HepG2 (cell line): ENCODE measurements around the gene MTCH1. TPM values are rescaled to one million over a fixed set of nuclear protein-coding genes. Genes with fewer than 3 reads are reported as not detected.

Experiments
- ATAC-seq: fragments of 200-7000 bp; cut with Tn5 transposase; 3 replicates; pipeline ENCODE4 v1.9.1; 2020; ENCODE audit warnings: mild to moderate bottlenecking, moderate library complexity
- BruUV-seq: library from RNA; stranded (reverse); fragments of 400-500 nt; replicated peaks from 2 replicates; lab custom pipeline; 2021; lab: Mats Ljungman, UMichigan
- CTCF ChIA-PET: fragments of 300-600 bp; formaldehyde crosslinking; extraction: SDS; loops from one replicate; lab custom pipeline; 2021; ENCODE audit warnings: low total read pairs, inconsistent platforms, low intra/inter-chr PET ratio; lab: Yijun Ruan, JAX
- POLR2A ChIA-PET: fragments of 350-600 bp; sonication (Branson Sonifier 250); formaldehyde crosslinking; loops from one replicate; lab custom pipeline; 2020; ENCODE audit warnings: antibody characterized with exemption, inconsistent platforms; lab: Yijun Ruan, JAX
- DNase-seq: peaks from one replicate; pipeline ENCODE4 v3.0.0-alpha.2; 2015; ENCODE audit warnings: low spot score
- FAIRE-seq: peaks from 3 replicates; lab custom pipeline; 2011; peaks lifted over from hg19 to GRCh38; lab: Jason Lieb, UNC
- H2AFZ ChIP-seq: one replicate; pipeline ENCODE4 v1.6.1; 2011; ENCODE audit warnings: low read length, inconsistent platforms
- H3K27ac ChIP-seq: fragments of 300-600 bp; 3 replicates; pipeline ENCODE4 v1.8.0; 2011; ENCODE audit warnings: mixed run types, mild to moderate bottlenecking, mixed read lengths, low read length, inconsistent platforms; ENCODE audit not compliant: insufficient read depth; ENCODE audit errors: extremely low read length
- H3K27me3 ChIP-seq, 2 experiments: fragments of 200-600 bp in 1 of 2; 2 replicates in 1 of 2; 3 replicates in 1 of 2; pipeline versions ENCODE4 v1.6.0 to v1.8.0; 2011; ENCODE audit warnings: low read length in 2 of 2, mild to moderate bottlenecking in 2 of 2, moderate library complexity in 2 of 2, inconsistent platforms in 1 of 2; ENCODE audit not compliant: insufficient read depth in 2 of 2, control insufficient read depth in 1 of 2
- H3K36me3 ChIP-seq, 2 experiments: fragments of 200-600 bp in 1 of 2; replicated peaks in 1 of 2; 2 replicates in 1 of 2; 3 replicates in 1 of 2; pipeline versions ENCODE4 v1.5.1 to v1.8.0; 2011; ENCODE audit warnings: low read length in 2 of 2, inconsistent platforms in 1 of 2; ENCODE audit not compliant: insufficient read depth in 2 of 2, control insufficient read depth in 1 of 2
- H3K4me1 ChIP-seq: 2 replicates; pipeline ENCODE4 v1.5.1; 2012; ENCODE audit warnings: low read length, inconsistent platforms; ENCODE audit not compliant: insufficient read depth
- H3K4me2 ChIP-seq: 2 replicates; pipeline ENCODE4 v1.6.0; 2011; ENCODE audit warnings: low read depth, low read length, inconsistent platforms
- H3K4me3 ChIP-seq, 3 experiments: fragments of 200-600 bp in 1 of 3; sonication (generic), shearing (Covaris generic) in 1 of 3; replicated peaks in 1 of 3; 2 replicates each; pipeline ENCODE4 v1.5.1; 2011 to 2016; ENCODE audit warnings: low read length in 3 of 3, inconsistent platforms in 2 of 3, low read depth in 2 of 3, mild to moderate bottlenecking in 2 of 3, control low read depth in 1 of 3, mixed read lengths in 1 of 3; ENCODE audit not compliant: insufficient read depth in 1 of 3
- H3K79me2 ChIP-seq: one replicate; pipeline ENCODE4 v1.6.1; 2011; ENCODE audit warnings: low read length, inconsistent platforms; ENCODE audit not compliant: insufficient read depth
- H3K9ac ChIP-seq: 2 replicates; pipeline ENCODE4 v1.6.0; 2011; ENCODE audit warnings: mild to moderate bottlenecking, low read depth, low read length, inconsistent platforms; ENCODE audit not compliant: insufficient read depth
- H3K9me3 ChIP-seq: 2 replicates; pipeline ENCODE4 v1.5.1; 2012; ENCODE audit warnings: mild to moderate bottlenecking, low read length
- H4K20me1 ChIP-seq: 2 replicates; pipeline ENCODE4 v1.6.0; 2011; ENCODE audit warnings: inconsistent platforms, mild to moderate bottlenecking, low read length, moderate library complexity; ENCODE audit not compliant: insufficient read depth
- ATF7-NPFF ChIP-seq: sonication (generic); formaldehyde crosslinking; IDR thresholded peaks from 2 replicates; pipeline ENCODE4 v1.8.1; 2023; ENCODE audit warnings: mild to moderate bottlenecking, low read depth, missing genetic modification reagents, moderate library complexity
- BRD4 ChIP-seq: sonication (generic); formaldehyde crosslinking; IDR thresholded peaks from 2 replicates; pipeline ENCODE4 v1.4.0; 2020; ENCODE audit warnings: missing genetic modification reagents
- CENPX ChIP-seq: sonication (generic); formaldehyde crosslinking; IDR thresholded peaks from 2 replicates; pipeline ENCODE4 v1.9.0; 2021; ENCODE audit warnings: mild to moderate bottlenecking, missing genetic modification reagents, moderate library complexity
- E2F5 ChIP-seq: sonication (generic); formaldehyde crosslinking; conservative IDR thresholded peaks from 2 replicates; pipeline ENCODE4 v1.4.0; 2020; ENCODE audit warnings: missing genetic modification reagents
- FOXA1 ChIP-seq, 2 experiments: fragments of 450-650 bp in 1 of 2; sonication (generic) in 1 of 2; formaldehyde crosslinking in 1 of 2; IDR thresholded peaks; 2 replicates each; pipeline versions ENCODE4 v1.4.0 to v1.6.1; 2016 to 2020; ENCODE audit warnings: missing genetic modification reagents in 1 of 2
- GZF1 ChIP-seq: sonication (generic); formaldehyde crosslinking; IDR thresholded peaks from 2 replicates; pipeline ENCODE4 v1.5.1; 2020; ENCODE audit warnings: mild to moderate bottlenecking, missing genetic modification reagents
- HOXA9 ChIP-seq: sonication (generic); formaldehyde crosslinking; IDR thresholded peaks from 2 replicates; pipeline ENCODE4 v1.8.1; 2022; ENCODE audit warnings: missing genetic modification reagents, mild to moderate bottlenecking, moderate library complexity, borderline replicate concordance
- IKZF5 ChIP-seq: IDR thresholded peaks from 2 replicates; pipeline ENCODE4 v1.6.1; 2018; ENCODE audit warnings: missing genetic modification reagents, mild to moderate bottlenecking, missing compliant biosample characterization
- MEF2D ChIP-seq: sonication (generic); formaldehyde crosslinking; IDR thresholded peaks from 2 replicates; pipeline ENCODE4 v1.5.1; 2020; ENCODE audit warnings: mild to moderate bottlenecking, missing genetic modification reagents
- NBN ChIP-seq: fragments of 450-650 bp; conservative IDR thresholded peaks from 2 replicates; pipeline ENCODE4 v1.6.1; 2017
- ONECUT2 ChIP-seq: sonication (generic); formaldehyde crosslinking; IDR thresholded peaks from 2 replicates; pipeline ENCODE4 v1.4.0; 2020; ENCODE audit warnings: missing genetic modification reagents
- RXRB ChIP-seq: IDR thresholded peaks from 2 replicates; pipeline ENCODE4 v1.6.1; 2016; ENCODE audit warnings: borderline replicate concordance, missing genetic modification reagents, missing compliant biosample characterization
- THRA ChIP-seq: sonication (generic); formaldehyde crosslinking; IDR thresholded peaks from 2 replicates; pipeline ENCODE4 v1.4.0; 2020; ENCODE audit warnings: missing genetic modification reagents, borderline replicate concordance
- ZBTB46 ChIP-seq: sonication (generic); formaldehyde crosslinking; IDR thresholded peaks from 2 replicates; pipeline ENCODE4 v1.4.0; 2020; ENCODE audit warnings: mild to moderate bottlenecking, missing genetic modification reagents, borderline replicate concordance
- ZFP1 ChIP-seq: IDR thresholded peaks from 2 replicates; pipeline ENCODE4 v1.6.1; 2016
- ZMAT5 ChIP-seq: sonication (generic); formaldehyde crosslinking; IDR thresholded peaks from 2 replicates; pipeline ENCODE4 v1.5.0; 2020; ENCODE audit warnings: mild to moderate bottlenecking, low read depth, missing genetic modification reagents, borderline replicate concordance
- ZNF10 ChIP-seq: sonication (generic); formaldehyde crosslinking; IDR thresholded peaks from 2 replicates; pipeline ENCODE4 v1.4.0; 2020; ENCODE audit warnings: mild to moderate bottlenecking, low read depth, missing genetic modification reagents, borderline replicate concordance
- ZNF317 ChIP-seq: sonication (generic); formaldehyde crosslinking; IDR thresholded peaks from 2 replicates; pipeline ENCODE4 v1.5.0; 2020; ENCODE audit warnings: mild to moderate bottlenecking, missing genetic modification reagents
- ZNF350 ChIP-seq: sonication (generic); formaldehyde crosslinking; IDR thresholded peaks from 2 replicates; pipeline ENCODE4 v1.4.0; 2020; ENCODE audit warnings: mild to moderate bottlenecking, low read depth, missing genetic modification reagents, borderline replicate concordance
- WGBS: methylation state at CpG from one replicate; pipeline ENCODE4 v1.1.6; 2017; ENCODE audit warnings: low lambda C conversion rate; 5-methylcytosine and 5-hydroxymethylcytosine counted together
- in situ Hi-C: cut with HindIII; loops from 2 replicates; pipeline ENCODE4 v1.10.0; 2017; ENCODE audit warnings: low pct_unique_long_range_greater_than_20kb; ENCODE audit not compliant: extremely low pct_ligation_motif_present
- intact Hi-C: fragments of 100-400 bp; cut with micrococcal nuclease; formaldehyde crosslinking; loops from one replicate; pipeline ENCODE4 v1.10.0; 2022; ENCODE audit not compliant: unreplicated experiment
- polyA plus RNA-seq, 8 experiments: library from polyadenylated mRNA; depleted of rRNA in 3 of 8; stranded (reverse) in 7 of 8; unstranded in 1 of 8; fragments of >200 nt; fragmentation: Illumina TruSeq in 4 of 8; extraction: Trizol in 4 of 8; gene quantifications; 2 replicates each; pipeline versions ENCODE4 v1.2.1 to v1.2.3, GENCODE V29; 2011 to 2016; ENCODE audit warnings: low read depth in 4 of 8, missing spikeins in 1 of 8, mixed read lengths in 1 of 8; ENCODE audit not compliant: insufficient read depth in 1 of 8
- total RNA-seq, 5 experiments: library from RNA; depleted of rRNA; stranded (reverse); fragments of >200 nt; fragmentation: Illumina TruSeq; extraction: Trizol; gene quantifications; 2 replicates each; pipeline ENCODE4 v1.2.3, GENCODE V29; 2016; ENCODE audit warnings: low read depth in 1 of 5

The MTCH1 gene
- total and polyA plus RNA-seq, 2 of the 13 experiments (the other 11 are each of a cell fraction or from before 2014, with no cell fraction given): 86.2 to 144 TPM

- no peak overlapping the region for H3K9ac ChIP-seq
- peaks cover 19 to 28% of the 10 kb centered on the region in 2 experiments; a peak in 4 of 5 replicates for H3K36me3 ChIP-seq
- no peak for FAIRE-seq
- no peak overlapping the region for H3K27ac ChIP-seq
- POLR2A ChIA-PET: no interaction called here
- no TSS peak for BruUV-seq
- no peak overlapping the region for H3K4me3 ChIP-seq
- peak; percentile 5; the same call in 2 of the 3 replicates for ATAC-seq
- no peak overlapping the region for H2AFZ ChIP-seq
- no peaks in the 10 kb centered on the region for H3K9me3 ChIP-seq
- intact Hi-C loops: no loop called here
- 65% methylated on average over 4 of the region's 4 CpGs for WGBS
- H3K79me2 ChIP-seq: no peaks in the 10 kb centered on the region
- CTCF ChIA-PET: no interaction called here
- H3K27me3 ChIP-seq: peaks cover 3 to 14% of the 10 kb centered on the region in 2 experiments; a peak in 2 of 5 replicates
- TF ChIP-seq ZNF317 (no peak), E2F5 (CRISPR knock-in tag) (no peak), FOXA1 (IDR thresholded peaks at IDR 0.05) (no peak), FOXA1 (CRISPR knock-in tag; IDR thresholded peaks at IDR 0.05) (no peak), THRA (no peak), ATF7-NPFF (CRISPR knock-in tag) (no peak), BRD4 (CRISPR knock-in tag) (no peak), GZF1 (CRISPR knock-in tag) (no peak), MEF2D (CRISPR knock-in tag) (no peak), ONECUT2 (no peak), NBN (no peak), HOXA9 (no peak), ZBTB46 (no peak), CENPX (CRISPR knock-in tag) (no peak), ZNF10 (CRISPR knock-in tag) (no peak), ZNF350 (CRISPR knock-in tag) (no peak), ZFP1 (CRISPR knock-in tag) (no peak), IKZF5 (CRISPR knock-in tag) (no peak), RXRB (CRISPR knock-in tag) (no peak), ZMAT5 (no peak)
- TF ChIP-seq, all 625 proteins: peak for 0
- Histone ChIP-seq H3K4me2 (no peak overlapping the region), H4K20me1 (no peaks in the 10 kb centered on the region), H3K4me1 (peaks cover 8% of the 10 kb centered on the region; the same call in 1 of the 2 replicates)
- in situ Hi-C loops: no loop called here
- no peak for DNase-seq
These were observed 21.1 kb downstream of the MTCH1 start for GRCh38 chr6:36964908-36965307.
